Astrocyte (in vitro differentiated cells and primary cell): Measurements from ENCODE around the gene NDUFAF8. TPM values are rescaled to one million over a fixed set of nuclear protein-coding genes. Genes with fewer than 3 reads are reported as not detected.
A peak's percentile ranks its signal among the peaks of the same experiment; 100 is the strongest.
"Not testable (repeated sequence)": the region's sequence is repeated elsewhere in the genome, so short reads cannot be mapped to it uniquely, and the experiment has no call there.

ENCODE experiments used
- DNase-seq: peaks from one replicate; pipeline ENCODE4 v3.0.0-alpha.2; 2010; ENCODE audit warnings: low read depth
- FAIRE-seq: peaks from 2 replicates; lab custom pipeline; 2011; peaks lifted over from hg19 to GRCh38; lab: Jason Lieb, UNC
- H2AFZ ChIP-seq: 2 replicates; pipeline ENCODE4 v1.6.0; 2012; ENCODE audit warnings: low read depth, low read length, inconsistent platforms
- H3K27ac ChIP-seq: 2 replicates; pipeline ENCODE4 v1.5.1; 2011; ENCODE audit warnings: low read depth, low read length, inconsistent platforms
- H3K27me3 ChIP-seq: 2 replicates; pipeline ENCODE4 v1.6.0; 2011; ENCODE audit warnings: low read length, inconsistent platforms; ENCODE audit not compliant: insufficient read depth
- H3K36me3 ChIP-seq: 2 replicates; pipeline ENCODE4 v1.5.1; 2011; ENCODE audit warnings: low read length, inconsistent platforms; ENCODE audit not compliant: insufficient read depth
- H3K4me1 ChIP-seq: 2 replicates; pipeline ENCODE4 v1.5.1; 2011; ENCODE audit warnings: low read length, inconsistent platforms; ENCODE audit not compliant: insufficient read depth
- H3K4me2 ChIP-seq: 2 replicates; pipeline ENCODE4 v1.6.0; 2012; ENCODE audit warnings: low read length, inconsistent platforms
- H3K4me3 ChIP-seq: 2 replicates; pipeline ENCODE4 v1.5.1; 2011; ENCODE audit warnings: low read depth, mild to moderate bottlenecking, low read length, inconsistent platforms; ENCODE audit not compliant: insufficient read depth
- H3K79me2 ChIP-seq: 2 replicates; pipeline ENCODE4 v1.6.0; 2012; ENCODE audit warnings: mild to moderate bottlenecking, low read length, inconsistent platforms; ENCODE audit not compliant: insufficient read depth
- H3K9ac ChIP-seq: 2 replicates; pipeline ENCODE4 v1.6.0; 2012; ENCODE audit warnings: mild to moderate bottlenecking, low read length, inconsistent platforms
- H3K9me3 ChIP-seq: 2 replicates; pipeline ENCODE4 v1.5.1; 2012; ENCODE audit warnings: low read depth, mild to moderate bottlenecking, low read length, inconsistent platforms; ENCODE audit not compliant: insufficient read depth
- H4K20me1 ChIP-seq: 2 replicates; pipeline ENCODE4 v1.6.0; 2012; ENCODE audit warnings: low read length, inconsistent platforms; ENCODE audit not compliant: insufficient read depth
- H3K27ac Mint-ChIP-seq: one replicate; pipeline ENCODE4 v1.8.0; 2021; ENCODE audit warnings: mild to moderate bottlenecking, mixed read lengths; ENCODE audit not compliant: unreplicated experiment
- H3K27me3 Mint-ChIP-seq: one replicate; pipeline ENCODE4 v1.8.0; 2021; ENCODE audit warnings: low read depth, mixed read lengths; ENCODE audit not compliant: unreplicated experiment
- H3K36me3 Mint-ChIP-seq: one replicate; pipeline ENCODE4 v1.8.0; 2021; ENCODE audit warnings: low read depth, mixed read lengths; ENCODE audit not compliant: unreplicated experiment
- H3K4me1 Mint-ChIP-seq: one replicate; pipeline ENCODE4 v1.8.0; 2021; ENCODE audit warnings: low read depth, mixed read lengths; ENCODE audit not compliant: unreplicated experiment
- H3K4me3 Mint-ChIP-seq: one replicate; pipeline ENCODE4 v1.8.0; 2021; ENCODE audit warnings: mild to moderate bottlenecking, moderate library complexity, mixed read lengths; ENCODE audit not compliant: unreplicated experiment
- H3K9me3 Mint-ChIP-seq: one replicate; pipeline ENCODE4 v1.8.0; 2021; ENCODE audit warnings: mild to moderate bottlenecking, mixed read lengths; ENCODE audit not compliant: unreplicated experiment
- CTCF ChIP-seq: IDR thresholded peaks from 2 replicates; pipeline ENCODE4 v1.5.1; 2011; ENCODE audit warnings: low read depth, mild to moderate bottlenecking, inconsistent platforms, low read length, moderate library complexity; ENCODE audit not compliant: insufficient read depth
- EZH2 ChIP-seq: IDR thresholded peaks from 2 replicates; pipeline ENCODE4 v1.6.1; 2012; ENCODE audit warnings: mild to moderate bottlenecking, low read length, inconsistent platforms; ENCODE audit not compliant: insufficient read depth
- total RNA-seq: library from RNA; stranded (reverse); gene quantifications from 2 replicates; pipeline ENCODE4 v1.2.1, GENCODE V29; 2021

NDUFAF8 gene
- total RNA-seq, 1 donor from 2014 or later = 67.2 TPM

DNA sequence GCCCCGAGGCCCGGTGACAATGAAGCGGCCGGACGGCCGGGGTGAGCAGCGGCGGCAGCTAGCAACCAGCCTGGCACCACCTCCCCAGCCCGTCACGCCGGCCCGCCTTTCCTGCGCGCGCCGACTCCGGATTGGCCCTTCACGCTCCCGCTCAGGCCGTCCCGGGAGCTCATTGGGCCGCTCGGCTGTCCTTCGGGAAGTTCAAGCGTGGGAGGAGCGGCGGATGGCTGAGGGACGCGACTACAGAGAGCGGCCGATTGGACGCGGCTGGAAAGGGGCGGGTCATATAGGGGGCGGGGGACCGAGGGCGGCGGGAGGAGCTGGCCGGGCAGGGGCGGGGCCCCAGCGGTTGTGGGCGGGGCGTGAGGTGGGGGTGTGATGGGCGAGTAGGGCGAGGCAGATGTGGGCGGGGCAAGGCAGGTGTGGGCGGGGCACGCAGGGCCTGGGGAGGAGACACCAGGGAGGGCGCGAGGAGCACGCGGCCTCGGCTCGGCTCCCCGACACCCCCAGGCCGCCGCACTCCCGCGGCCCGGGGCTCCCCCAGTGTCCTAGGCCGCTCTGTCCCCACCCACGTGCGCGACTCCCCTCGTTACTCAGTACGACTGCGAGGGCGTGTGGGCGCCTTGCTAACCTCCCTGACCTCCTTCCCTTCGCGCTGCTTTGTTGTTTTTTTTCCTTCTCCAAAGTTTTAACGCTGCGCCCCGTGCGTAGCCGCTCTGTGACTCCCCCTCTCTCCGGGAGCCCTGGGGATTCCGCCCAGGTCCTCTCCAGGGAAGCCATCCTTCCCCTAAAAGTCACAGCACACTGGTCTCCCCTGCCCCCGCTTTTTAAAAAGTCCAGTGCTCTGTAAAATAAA lies 16.0 kb upstream of the NDUFAF8 start, which contains the start of gene CEP131:
Gene CEP131 (minus strand): TSS at position 60 of the 856 bp plus-strand sequence. CDS start 2,909 bp downstream, outside the sequence.
- peak within 1 kb of the TSS; percentile 77 for H3K27ac Mint-ChIP-seq
- no peak for FAIRE-seq

GRCh38 chr17:81223762-81224130 lies 15.4 kb upstream of the NDUFAF8 start:
- peaks cover 17% of the 10 kb centered on the region for H3K4me1 ChIP-seq
- TF ChIP-seq CTCF = no peak
- no peak for TF ChIP-seq EZH2
- FAIRE-seq = no peak
- H3K4me1 Mint-ChIP-seq = no peaks in the 10 kb centered on the region
- H3K4me2 ChIP-seq = peak overlapping the region; percentile 91
- H3K4me3 Mint-ChIP-seq = peak overlapping the region; percentile 87
- peaks cover 12% of the 10 kb centered on the region for H3K79me2 ChIP-seq
- H3K36me3 Mint-ChIP-seq = peaks cover 8% of the 10 kb centered on the region
- peaks cover 5% of the 10 kb centered on the region for H3K27me3 Mint-ChIP-seq
- H3K36me3 ChIP-seq = no peaks in the 10 kb centered on the region
- H3K27me3 ChIP-seq = no peaks in the 10 kb centered on the region
- H3K27ac Mint-ChIP-seq = peak overlapping the region; percentile 77
- no peak for DNase-seq
- peak overlapping the region; percentile 61 for H3K9ac ChIP-seq
- H3K4me3 ChIP-seq = peak overlapping the region; percentile 63
- H4K20me1 ChIP-seq = peaks cover 10% of the 10 kb centered on the region
- no peaks in the 10 kb centered on the region for H3K9me3 ChIP-seq
- H3K9me3 Mint-ChIP-seq = peaks cover 3% of the 10 kb centered on the region
- no peak overlapping the region for H3K27ac ChIP-seq
- H2AFZ ChIP-seq = peak overlapping the region; percentile 96

More for the DNA sequence above, 16.0 kb upstream of the NDUFAF8 start, which contains the start of gene CEP131:
- TF ChIP-seq CTCF = no peak
- no peak for TF ChIP-seq EZH2
- peaks cover 12% of the 10 kb centered on the region for H3K79me2 ChIP-seq
- H2AFZ ChIP-seq = peak within 1 kb of the TSS; percentile 96
- peak within 1 kb of the TSS; percentile 94 for H3K4me2 ChIP-seq
- peak; percentile 92 for DNase-seq
- H3K4me3 Mint-ChIP-seq = peak within 1 kb of the TSS; percentile 87
- H4K20me1 ChIP-seq = peaks cover 10% of the 10 kb centered on the region
- H3K9me3 Mint-ChIP-seq = peaks cover 3% of the 10 kb centered on the region
- peak within 1 kb of the TSS; percentile 81 for H3K9ac ChIP-seq
- H3K9me3 ChIP-seq = no peaks in the 10 kb centered on the region
- H3K4me1 ChIP-seq = peaks cover 17% of the 10 kb centered on the region
- H3K4me3 ChIP-seq = peak within 1 kb of the TSS; percentile 73
- H3K36me3 Mint-ChIP-seq = peaks cover 4% of the 10 kb centered on the region
- no peaks in the 10 kb centered on the region for H3K36me3 ChIP-seq
- no peaks in the 10 kb centered on the region for H3K27me3 ChIP-seq
- H3K27me3 Mint-ChIP-seq = peaks cover 5% of the 10 kb centered on the region
- no peak within 1 kb of the TSS for H3K27ac ChIP-seq
- H3K4me1 Mint-ChIP-seq = no peaks in the 10 kb centered on the region

DNA sequence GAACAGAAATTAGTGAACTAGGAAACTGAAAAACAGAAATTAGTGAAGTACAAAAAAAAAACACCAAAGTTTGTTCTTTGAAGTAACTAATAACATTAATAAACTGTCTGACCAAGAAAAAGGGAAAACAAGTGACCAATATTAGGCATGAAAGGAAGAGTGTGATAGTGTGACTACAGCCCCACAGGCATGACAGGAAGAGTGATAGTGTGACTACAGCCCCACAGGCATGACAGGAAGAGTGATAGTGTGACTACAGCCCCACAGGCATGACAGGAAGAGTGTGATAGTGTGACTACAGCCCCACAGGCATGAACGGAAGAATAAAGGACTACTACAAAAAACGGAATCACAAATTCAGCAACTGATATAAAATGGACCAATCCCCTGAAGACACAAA lies 11.5 kb upstream of the NDUFAF8 start:
- H3K4me1 ChIP-seq, H3K27me3 ChIP-seq, H3K4me2 ChIP-seq, H3K27ac Mint-ChIP-seq, H3K4me3 Mint-ChIP-seq, H3K9me3 Mint-ChIP-seq, H3K27me3 Mint-ChIP-seq, H3K4me1 Mint-ChIP-seq, FAIRE-seq, H3K79me2 ChIP-seq, H3K9me3 ChIP-seq, H3K4me3 ChIP-seq, DNase-seq, H3K27ac ChIP-seq, H4K20me1 ChIP-seq, H2AFZ ChIP-seq, H3K36me3 ChIP-seq, H3K9ac ChIP-seq: not testable (repeated sequence)
- H3K36me3 Mint-ChIP-seq = peaks cover 14% of the 10 kb centered on the region
